HCT116 (cell line): ENCODE results near the gene AGPS. TPM values are rescaled to one million over a fixed set of nuclear protein-coding genes. Genes with fewer than 3 reads are reported as not detected.

Experiments
- ATAC-seq: fragments of 200-7000 bp; cut with Tn5 transposase; 2 replicates; pipeline ENCODE4 v1.9.1; 2020; ENCODE audit warnings: mild to moderate bottlenecking, moderate library complexity
- BruUV-seq: library from RNA; stranded (reverse); fragments of 400-500 nt; replicated peaks from 2 replicates; lab custom pipeline; 2021; lab: Mats Ljungman, UMichigan
- CTCF ChIA-PET: fragments of 300-600 bp; sonication (Branson Sonifier 250); formaldehyde crosslinking; loops from one replicate; lab custom pipeline; 2021; ENCODE audit warnings: antibody characterized with exemption; lab: Charles Lee
- POLR2A ChIA-PET: fragments of 300-600, 350-600 bp; sonication (Branson Sonifier 250); formaldehyde crosslinking; loops from one replicate; lab custom pipeline; 2021; ENCODE audit warnings: antibody characterized with exemption; lab: Charles Lee
- RAD21 ChIA-PET, 2 experiments: fragments of 300-600 bp; sonication (Branson Sonifier 250); formaldehyde crosslinking; loops; one replicate each; lab custom pipeline; 2023; ENCODE audit warnings: low total read pairs in 2 of 2; ENCODE audit not compliant: uncharacterized antibody in 2 of 2, unreplicated experiment in 2 of 2, low non-redundant PET in 1 of 2; lab: Charles Lee
- DNase-seq: peaks from one replicate; pipeline ENCODE4 v3.0.0-alpha.2; 2010; ENCODE audit warnings: low read depth, low spot score
- H2AFZ ChIP-seq: fragments of 200-600 bp; shearing (Covaris generic), sonication (generic); 2 replicates; pipeline ENCODE4 v1.6.1; 2017; ENCODE audit warnings: low read depth, mixed run types, mixed read lengths, antibody characterized with exemption, low read length; ENCODE audit not compliant: poor library complexity, severe bottlenecking
- H3K27ac ChIP-seq: 2 replicates; pipeline ENCODE4 v1.5.1; 2012; ENCODE audit warnings: low read depth, low read length
- H3K27me3 ChIP-seq: fragments of 200-600 bp; sonication (generic); 2 replicates; pipeline ENCODE4 v1.6.1; 2016; ENCODE audit warnings: mixed run types, low read length, mixed read lengths; ENCODE audit not compliant: insufficient read depth
- H3K36me3 ChIP-seq, 2 experiments: fragments of 200-500 bp in 1 of 2; fragments of 200-600 bp in 1 of 2; sonication (Bioruptor generic) in 1 of 2; sonication (generic) in 1 of 2; 2 replicates each; pipeline versions ENCODE4 v1.5.1 to v1.6.1; 2014 to 2016; ENCODE audit warnings: low read length in 2 of 2, inconsistent platforms in 1 of 2, mixed read lengths in 1 of 2, mixed run types in 1 of 2; ENCODE audit not compliant: insufficient read depth in 2 of 2, control insufficient read depth in 1 of 2
- H3K4me1 ChIP-seq, 2 experiments: fragments of 200-600 bp in 1 of 2; sonication (generic) in 1 of 2; 2 replicates each; pipeline versions ENCODE4 v1.5.1 to v1.6.1; 2012 to 2017; ENCODE audit warnings: low read length in 2 of 2, inconsistent platforms in 1 of 2, mild to moderate bottlenecking in 1 of 2, mixed read lengths in 1 of 2, mixed run types in 1 of 2, moderate library complexity in 1 of 2; ENCODE audit not compliant: insufficient read depth in 2 of 2, control insufficient read depth in 1 of 2
- H3K4me2 ChIP-seq: fragments of 200-600 bp; sonication (generic); 2 replicates; pipeline ENCODE4 v1.6.1; 2017; ENCODE audit warnings: mixed run types, low read length, mixed read lengths
- H3K4me3 ChIP-seq, 2 experiments: fragments of 200-600 bp in 1 of 2; sonication (generic) in 1 of 2; replicated peaks in 1 of 2; 2 replicates each; pipeline ENCODE4 v1.5.1; 2011 to 2016; ENCODE audit warnings: low read length in 2 of 2, control low read depth in 1 of 2, low read depth in 1 of 2, mild to moderate bottlenecking in 1 of 2, mixed read lengths in 1 of 2, mixed run types in 1 of 2
- H3K79me2 ChIP-seq: fragments of 200-600 bp; sonication (generic); 2 replicates; pipeline ENCODE4 v1.6.1; 2017; ENCODE audit warnings: mild to moderate bottlenecking, mixed run types, low read length, moderate library complexity, mixed read lengths; ENCODE audit not compliant: insufficient read depth
- H3K9ac ChIP-seq: fragments of 200-600 bp; sonication (generic); 2 replicates; pipeline ENCODE4 v1.6.1; 2016; ENCODE audit warnings: low read length, mixed read lengths
- H3K9me2 ChIP-seq: fragments of 200-600 bp; sonication (generic), shearing (Covaris generic); 2 replicates; pipeline ENCODE4 v1.6.1; 2017; ENCODE audit warnings: mixed run types, mild to moderate bottlenecking, moderate library complexity; ENCODE audit not compliant: insufficient read depth
- H3K9me3 ChIP-seq, 2 experiments: fragments of 200-500 bp in 1 of 2; fragments of 200-600 bp in 1 of 2; sonication (Bioruptor generic) in 1 of 2; sonication (generic) in 1 of 2; 2 replicates each; pipeline ENCODE4 v1.6.1; 2014 to 2017; ENCODE audit warnings: low read length in 2 of 2, mixed read lengths in 2 of 2, inconsistent platforms in 1 of 2, low read depth in 1 of 2, mild to moderate bottlenecking in 1 of 2, mixed run types in 1 of 2, moderate library complexity in 1 of 2; ENCODE audit not compliant: control insufficient read depth in 1 of 2, insufficient read depth in 1 of 2
- H4K20me1 ChIP-seq: fragments of 200-600 bp; sonication (generic), shearing (Covaris generic); 2 replicates; pipeline ENCODE4 v1.6.1; 2017; ENCODE audit warnings: mixed run types, mild to moderate bottlenecking, moderate library complexity; ENCODE audit not compliant: insufficient read depth
- CEBPB ChIP-seq: IDR thresholded peaks from 2 replicates; pipeline ENCODE4 v1.6.1; 2012; ENCODE audit warnings: low read depth
- EGR1 ChIP-seq: IDR thresholded peaks from 2 replicates; pipeline ENCODE4 v1.6.1; 2012; ENCODE audit warnings: low read depth
- ELF1 ChIP-seq: IDR thresholded peaks from 2 replicates; pipeline ENCODE4 v1.6.1; 2012; ENCODE audit warnings: low read depth, borderline replicate concordance
- EZH2phosphoT487 ChIP-seq: fragments of 200-600 bp; IDR thresholded peaks from 2 replicates; pipeline ENCODE4 v1.6.1; 2018; ENCODE audit warnings: antibody characterized with exemption, borderline replicate concordance
- FOSL1 ChIP-seq: IDR thresholded peaks from 2 replicates; pipeline ENCODE4 v1.6.1; 2012; ENCODE audit warnings: low read depth
- SIN3A ChIP-seq: IDR thresholded peaks from 2 replicates; pipeline ENCODE4 v1.6.1; 2012; ENCODE audit warnings: low read depth
- TCF7L2 ChIP-seq: IDR thresholded peaks from 2 replicates; pipeline ENCODE4 v1.7.0; 2011; ENCODE audit warnings: borderline replicate concordance, inconsistent platforms; ENCODE audit not compliant: insufficient read depth, insufficient read length; ENCODE audit errors: extremely low read depth
- YY1 ChIP-seq: IDR thresholded peaks from 2 replicates; pipeline ENCODE4 v1.6.1; 2011; ENCODE audit warnings: low read length, low read depth, moderate library complexity, mild to moderate bottlenecking; ENCODE audit not compliant: insufficient replicate concordance; ENCODE audit errors: extremely low read depth
- intact Hi-C: fragments of 100-400 bp; cut with micrococcal nuclease; formaldehyde crosslinking; loops from 2 replicates; pipeline ENCODE4 v1.10.0; 2022
- total RNA-seq: library from RNA; stranded (reverse); gene quantifications from one replicate; pipeline ENCODE4 v1.2.1, GENCODE V29; 2021; ENCODE audit not compliant: unreplicated experiment
- TF ChIP-seq, protein P1 (sequence below): IDR thresholded peaks from 2 replicates; pipeline ENCODE4 v1.6.1; 2012
- TF ChIP-seq, protein P2 (sequence below): IDR thresholded peaks from 2 replicates; pipeline ENCODE4 v1.6.1; 2012
- TF ChIP-seq, protein P3 (sequence below): IDR thresholded peaks from 2 replicates; pipeline ENCODE4 v1.6.1; 2011; ENCODE audit warnings: mild to moderate bottlenecking, low read length, moderate library complexity; ENCODE audit not compliant: insufficient replicate concordance; ENCODE audit errors: extremely low read depth
- TF ChIP-seq, protein P4 (sequence below): IDR thresholded peaks from 2 replicates; pipeline ENCODE4 v1.6.1; 2012; ENCODE audit warnings: low read depth

The AGPS gene
- total RNA-seq, 1 experiment from 2014 or later, result 66.6 TPM

DNA sequence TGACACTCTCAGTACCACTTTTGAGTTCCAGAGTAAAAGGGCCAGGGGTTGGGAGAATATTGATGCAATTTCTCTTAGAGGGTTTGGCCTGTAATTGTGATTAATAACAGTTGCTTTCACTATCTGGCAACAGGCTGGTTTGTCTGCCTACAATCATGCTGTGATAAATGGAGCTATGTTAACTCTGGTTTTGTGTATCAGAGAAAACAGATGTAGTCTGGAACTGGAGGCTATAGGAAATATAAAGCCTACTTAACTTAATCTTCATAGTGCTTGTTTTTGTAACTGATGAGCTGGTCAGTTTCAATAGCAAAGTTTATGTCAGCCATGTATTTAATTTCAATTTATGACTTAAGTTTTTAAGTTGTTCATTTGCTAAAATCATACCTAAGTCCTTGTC, 138.0 kb downstream of the AGPS start (continued):
- TF ChIP-seq, protein P1, sequence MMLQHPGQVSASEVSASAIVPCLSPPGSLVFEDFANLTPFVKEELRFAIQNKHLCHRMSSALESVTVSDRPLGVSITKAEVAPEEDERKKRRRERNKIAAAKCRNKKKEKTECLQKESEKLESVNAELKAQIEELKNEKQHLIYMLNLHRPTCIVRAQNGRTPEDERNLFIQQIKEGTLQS, result no peak
- TF ChIP-seq ELF1 (no peak), SIN3A (no peak), EGR1 (no peak)
- TF ChIP-seq, protein P2, sequence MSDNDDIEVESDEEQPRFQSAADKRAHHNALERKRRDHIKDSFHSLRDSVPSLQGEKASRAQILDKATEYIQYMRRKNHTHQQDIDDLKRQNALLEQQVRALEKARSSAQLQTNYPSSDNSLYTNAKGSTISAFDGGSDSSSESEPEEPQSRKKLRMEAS, result no peak
- TF ChIP-seq, all 23 proteins: peak for 0

DNA sequence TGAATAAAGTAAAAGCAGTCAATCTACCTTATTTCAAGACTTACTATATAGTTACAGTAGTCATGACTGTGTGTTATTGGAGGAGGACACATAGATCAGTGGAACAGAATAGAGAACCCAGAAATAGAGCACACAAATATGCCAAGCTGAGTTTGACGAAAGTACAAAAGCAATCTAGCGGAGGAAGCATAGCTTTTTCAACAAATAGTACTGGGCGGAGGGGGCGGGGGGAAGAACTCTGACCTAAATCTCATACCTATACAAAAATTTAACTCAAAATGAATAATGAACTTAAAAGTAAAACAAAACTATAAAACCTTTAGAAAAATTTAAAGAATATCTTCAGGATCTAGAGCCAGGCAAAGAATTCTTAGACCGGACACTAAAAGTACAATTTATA, 139.1 kb downstream of the AGPS start:
- no peaks in the 10 kb centered on the region for H4K20me1 ChIP-seq
- intact Hi-C loops, result no loop called here
- H3K27me3 ChIP-seq, result no peaks in the 10 kb centered on the region
- H3K79me2 ChIP-seq, result no peaks in the 10 kb centered on the region
- no peak overlapping the region for H2AFZ ChIP-seq
- CTCF ChIA-PET, result no interaction called here
- no peak for DNase-seq
- no peaks in the 10 kb centered on the region for H3K36me3 ChIP-seq
- H3K4me2 ChIP-seq, result no peak overlapping the region
- no peak for ATAC-seq
- TF ChIP-seq ELF1 (no peak), FOSL1 (no peak), CEBPB (no peak), TCF7L2 (no peak), SIN3A (no peak), EGR1 (no peak), EZH2phosphoT487 (no peak), YY1 (no peak)
- TF ChIP-seq, protein P2, result no peak
- TF ChIP-seq, protein P3, sequence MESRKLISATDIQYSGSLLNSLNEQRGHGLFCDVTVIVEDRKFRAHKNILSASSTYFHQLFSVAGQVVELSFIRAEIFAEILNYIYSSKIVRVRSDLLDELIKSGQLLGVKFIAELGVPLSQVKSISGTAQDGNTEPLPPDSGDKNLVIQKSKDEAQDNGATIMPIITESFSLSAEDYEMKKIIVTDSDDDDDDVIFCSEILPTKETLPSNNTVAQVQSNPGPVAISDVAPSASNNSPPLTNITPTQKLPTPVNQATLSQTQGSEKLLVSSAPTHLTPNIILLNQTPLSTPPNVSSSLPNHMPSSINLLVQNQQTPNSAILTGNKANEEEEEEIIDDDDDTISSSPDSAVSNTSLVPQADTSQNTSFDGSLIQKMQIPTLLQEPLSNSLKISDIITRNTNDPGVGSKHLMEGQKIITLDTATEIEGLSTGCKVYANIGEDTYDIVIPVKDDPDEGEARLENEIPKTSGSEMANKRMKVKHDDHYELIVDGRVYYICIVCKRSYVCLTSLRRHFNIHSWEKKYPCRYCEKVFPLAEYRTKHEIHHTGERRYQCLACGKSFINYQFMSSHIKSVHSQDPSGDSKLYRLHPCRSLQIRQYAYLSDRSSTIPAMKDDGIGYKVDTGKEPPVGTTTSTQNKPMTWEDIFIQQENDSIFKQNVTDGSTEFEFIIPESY, result no peak
- TF ChIP-seq, protein P1, result no peak
- TF ChIP-seq, protein P4, sequence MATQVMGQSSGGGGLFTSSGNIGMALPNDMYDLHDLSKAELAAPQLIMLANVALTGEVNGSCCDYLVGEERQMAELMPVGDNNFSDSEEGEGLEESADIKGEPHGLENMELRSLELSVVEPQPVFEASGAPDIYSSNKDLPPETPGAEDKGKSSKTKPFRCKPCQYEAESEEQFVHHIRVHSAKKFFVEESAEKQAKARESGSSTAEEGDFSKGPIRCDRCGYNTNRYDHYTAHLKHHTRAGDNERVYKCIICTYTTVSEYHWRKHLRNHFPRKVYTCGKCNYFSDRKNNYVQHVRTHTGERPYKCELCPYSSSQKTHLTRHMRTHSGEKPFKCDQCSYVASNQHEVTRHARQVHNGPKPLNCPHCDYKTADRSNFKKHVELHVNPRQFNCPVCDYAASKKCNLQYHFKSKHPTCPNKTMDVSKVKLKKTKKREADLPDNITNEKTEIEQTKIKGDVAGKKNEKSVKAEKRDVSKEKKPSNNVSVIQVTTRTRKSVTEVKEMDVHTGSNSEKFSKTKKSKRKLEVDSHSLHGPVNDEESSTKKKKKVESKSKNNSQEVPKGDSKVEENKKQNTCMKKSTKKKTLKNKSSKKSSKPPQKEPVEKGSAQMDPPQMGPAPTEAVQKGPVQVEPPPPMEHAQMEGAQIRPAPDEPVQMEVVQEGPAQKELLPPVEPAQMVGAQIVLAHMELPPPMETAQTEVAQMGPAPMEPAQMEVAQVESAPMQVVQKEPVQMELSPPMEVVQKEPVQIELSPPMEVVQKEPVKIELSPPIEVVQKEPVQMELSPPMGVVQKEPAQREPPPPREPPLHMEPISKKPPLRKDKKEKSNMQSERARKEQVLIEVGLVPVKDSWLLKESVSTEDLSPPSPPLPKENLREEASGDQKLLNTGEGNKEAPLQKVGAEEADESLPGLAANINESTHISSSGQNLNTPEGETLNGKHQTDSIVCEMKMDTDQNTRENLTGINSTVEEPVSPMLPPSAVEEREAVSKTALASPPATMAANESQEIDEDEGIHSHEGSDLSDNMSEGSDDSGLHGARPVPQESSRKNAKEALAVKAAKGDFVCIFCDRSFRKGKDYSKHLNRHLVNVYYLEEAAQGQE, result no peak
- no TSS peak for BruUV-seq
- H3K4me1 ChIP-seq, result no peaks in the 10 kb centered on the region
- no peaks in the 10 kb centered on the region for H3K9me2 ChIP-seq
- no peak overlapping the region for H3K4me3 ChIP-seq
- RAD21 ChIA-PET, result no interaction called here
- H3K9me3 ChIP-seq, result no peaks in the 10 kb centered on the region
- no peak overlapping the region for H3K9ac ChIP-seq
- POLR2A ChIA-PET, result no interaction called here
- H3K27ac ChIP-seq, result no peak overlapping the region
